ENCODE results near the gene TGFBR3L.

Gene TGFBR3L

DNA sequence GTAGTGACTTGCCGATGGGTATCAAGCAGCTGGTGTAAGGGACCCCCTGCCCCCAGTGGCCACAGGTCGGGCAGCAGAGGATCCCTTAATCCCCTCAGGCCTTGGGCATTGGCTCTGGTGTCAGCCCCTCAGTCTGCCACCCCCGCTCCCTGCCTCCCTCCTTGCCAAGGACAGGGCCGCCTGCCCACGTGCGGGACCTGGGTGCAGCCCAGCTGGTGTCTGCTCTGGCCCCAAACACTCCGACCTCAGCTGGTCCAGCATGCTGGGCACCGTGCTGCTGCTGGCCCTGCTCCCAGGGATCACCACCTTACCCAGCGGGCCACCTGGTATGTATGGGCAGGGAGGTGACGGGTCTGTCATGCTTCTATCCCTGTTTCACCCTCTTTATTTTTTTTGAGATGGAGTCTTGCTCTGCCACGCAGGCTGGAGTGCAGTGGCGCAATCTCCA is at the start of gene TGFBR3L:
Gene TGFBR3L, plus strand, starts transcription at position 233 of the 448 bp plus-strand sequence.
- TF ChIP-seq, protein P1, sequence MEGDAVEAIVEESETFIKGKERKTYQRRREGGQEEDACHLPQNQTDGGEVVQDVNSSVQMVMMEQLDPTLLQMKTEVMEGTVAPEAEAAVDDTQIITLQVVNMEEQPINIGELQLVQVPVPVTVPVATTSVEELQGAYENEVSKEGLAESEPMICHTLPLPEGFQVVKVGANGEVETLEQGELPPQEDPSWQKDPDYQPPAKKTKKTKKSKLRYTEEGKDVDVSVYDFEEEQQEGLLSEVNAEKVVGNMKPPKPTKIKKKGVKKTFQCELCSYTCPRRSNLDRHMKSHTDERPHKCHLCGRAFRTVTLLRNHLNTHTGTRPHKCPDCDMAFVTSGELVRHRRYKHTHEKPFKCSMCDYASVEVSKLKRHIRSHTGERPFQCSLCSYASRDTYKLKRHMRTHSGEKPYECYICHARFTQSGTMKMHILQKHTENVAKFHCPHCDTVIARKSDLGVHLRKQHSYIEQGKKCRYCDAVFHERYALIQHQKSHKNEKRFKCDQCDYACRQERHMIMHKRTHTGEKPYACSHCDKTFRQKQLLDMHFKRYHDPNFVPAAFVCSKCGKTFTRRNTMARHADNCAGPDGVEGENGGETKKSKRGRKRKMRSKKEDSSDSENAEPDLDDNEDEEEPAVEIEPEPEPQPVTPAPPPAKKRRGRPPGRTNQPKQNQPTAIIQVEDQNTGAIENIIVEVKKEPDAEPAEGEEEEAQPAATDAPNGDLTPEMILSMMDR (conservative IDR thresholded peaks at IDR 0.05; ENCODE audit: low read length), result no peak
- peak within 1 kb of the TSS; percentile 54 for H3K4me3 ChIP-seq (ENCODE audit: low read length)
- no peak for DNase-seq (ENCODE audit: low read depth)

DNA sequence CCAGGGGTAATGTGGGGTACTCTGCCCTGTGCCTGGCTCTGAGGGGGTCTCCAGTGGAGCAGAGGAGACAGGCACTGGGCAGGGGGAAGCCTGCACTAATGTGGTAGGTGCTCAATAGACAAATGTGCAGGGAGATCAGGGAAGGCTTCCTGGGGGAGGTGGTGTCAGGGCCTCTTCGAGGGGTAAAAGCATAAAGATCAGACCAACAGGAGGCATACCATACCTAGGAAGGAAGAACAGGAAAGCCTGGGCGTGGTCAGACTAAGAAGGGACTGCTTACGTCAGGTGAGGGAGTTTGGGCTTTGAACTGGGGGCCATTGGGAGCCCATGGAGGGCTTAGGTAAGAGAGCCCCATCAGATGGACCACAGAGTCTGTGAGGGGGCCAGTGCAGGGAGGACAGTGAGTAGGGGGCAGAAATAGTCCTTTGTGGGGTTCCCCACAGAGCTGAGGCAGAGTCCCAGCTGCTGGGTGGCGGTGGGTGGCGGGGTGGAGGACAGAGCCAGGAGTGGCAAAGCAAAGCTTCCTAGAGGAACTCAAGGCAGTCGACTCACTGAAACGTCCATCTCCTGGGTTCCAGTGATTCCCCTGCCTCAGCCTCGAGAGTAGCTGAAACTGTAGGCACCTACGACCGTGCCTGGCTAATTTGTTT is 49.2 kb upstream of the TGFBR3L start:
- DNase-seq (ENCODE audit: low read depth), result no peak
- H3K4me3 ChIP-seq (ENCODE audit: low read length), result no peak overlapping the region
- TF ChIP-seq, protein P1 (conservative IDR thresholded peaks at IDR 0.05; ENCODE audit: low read length), result no peak

DNA sequence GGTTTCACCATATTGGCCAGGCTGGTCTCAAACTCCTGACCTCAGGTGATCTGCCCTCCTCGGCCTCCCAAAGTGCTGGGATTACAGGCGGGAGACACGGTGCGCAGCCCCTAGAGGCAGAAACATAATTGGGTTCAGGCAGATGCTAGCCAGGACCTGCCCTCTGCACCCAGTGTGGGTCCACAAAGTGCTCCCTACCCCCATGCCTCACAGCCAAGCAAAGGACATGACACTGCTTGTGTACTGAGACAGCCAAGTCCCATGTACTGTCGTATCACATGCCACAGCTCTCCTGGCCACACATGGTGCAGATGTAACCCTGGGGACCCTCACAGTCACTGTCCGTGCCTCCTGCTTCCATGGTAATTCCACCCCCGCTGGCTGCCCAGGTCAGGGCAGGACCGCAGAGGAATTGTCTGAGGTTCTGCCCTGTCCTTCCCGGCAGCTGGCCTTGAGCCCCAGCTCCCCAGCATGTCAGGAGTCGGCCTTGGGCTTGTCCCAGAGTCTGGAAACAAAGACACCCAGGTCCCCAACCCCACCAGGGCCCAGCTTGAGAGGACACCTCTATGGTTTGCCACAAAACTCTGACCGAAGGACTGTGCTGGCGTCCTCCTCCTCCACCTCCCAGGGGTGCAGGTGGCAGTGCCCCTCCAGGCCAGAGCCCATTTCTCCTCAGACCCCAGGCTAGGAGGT is 48.1 kb upstream of the TGFBR3L start:
- TF ChIP-seq, protein P1 (conservative IDR thresholded peaks at IDR 0.05; ENCODE audit: low read length), result no peak
- DNase-seq (ENCODE audit: low read depth), result no peak
- H3K4me3 ChIP-seq (ENCODE audit: low read length), result no peak overlapping the region

DNA sequence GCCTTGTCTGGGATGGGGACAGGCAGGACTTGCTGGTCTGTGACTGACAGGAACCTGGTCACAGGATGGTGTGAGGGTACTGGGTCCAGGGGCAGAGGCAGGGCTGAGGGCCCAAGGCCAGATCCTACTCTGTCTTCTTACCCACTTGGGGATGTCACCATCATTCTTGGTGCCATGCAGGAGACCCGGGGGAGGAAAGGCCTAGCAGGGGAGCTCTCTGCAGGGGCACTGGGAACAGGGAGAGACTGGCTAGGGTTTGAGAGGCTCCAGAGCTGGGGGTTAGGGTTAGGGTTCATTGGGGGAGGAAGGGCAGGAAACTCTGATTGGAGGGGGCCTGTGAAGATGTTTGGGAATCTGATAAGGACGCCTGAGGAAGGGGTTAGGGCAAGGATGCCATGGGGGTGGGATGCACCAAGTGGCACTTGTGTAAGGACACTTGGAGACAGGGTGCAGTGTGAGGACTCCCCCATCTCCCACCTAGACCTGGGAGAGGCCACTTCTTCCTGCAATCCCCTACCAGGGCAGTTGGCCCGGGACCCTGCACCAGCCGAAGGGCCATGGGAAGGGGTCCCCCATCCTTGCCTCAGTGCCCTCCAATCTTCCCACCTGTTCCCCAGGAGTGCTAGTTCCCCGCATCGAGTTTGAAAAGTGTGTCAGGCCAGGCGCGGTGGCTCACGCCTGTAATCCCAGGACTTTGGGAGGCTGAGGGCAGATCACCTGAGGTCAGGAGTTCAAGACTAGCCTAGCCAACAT is 47.4 kb upstream of the TGFBR3L start:
- no peak overlapping the region for H3K4me3 ChIP-seq (ENCODE audit: low read length)
- no peak for DNase-seq (ENCODE audit: low read depth)
- TF ChIP-seq, protein P1 (conservative IDR thresholded peaks at IDR 0.05; ENCODE audit: low read length), result no peak

DNA sequence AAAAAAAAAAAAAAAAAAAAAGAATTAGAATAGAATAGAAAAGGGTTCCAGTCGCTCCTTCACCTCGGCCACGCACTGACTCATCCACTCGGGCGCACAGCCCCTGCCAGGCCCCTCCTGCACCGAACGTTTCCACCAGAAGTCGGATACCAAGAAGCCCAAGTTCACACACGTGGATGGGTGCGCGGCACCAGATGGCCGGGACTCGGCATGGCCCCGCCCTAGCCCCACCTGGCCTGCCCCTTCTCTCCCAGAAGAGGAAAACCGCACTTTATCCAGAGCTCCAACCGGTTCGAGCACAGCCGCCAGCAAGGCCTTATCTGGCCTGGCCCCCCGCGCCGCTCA is 46.3 kb upstream of the TGFBR3L start:
- TF ChIP-seq, protein P1 (conservative IDR thresholded peaks at IDR 0.05; ENCODE audit: low read length), result no peak
- DNase-seq (ENCODE audit: low read depth), result no peak
- no peak overlapping the region for H3K4me3 ChIP-seq (ENCODE audit: low read length)

DNA sequence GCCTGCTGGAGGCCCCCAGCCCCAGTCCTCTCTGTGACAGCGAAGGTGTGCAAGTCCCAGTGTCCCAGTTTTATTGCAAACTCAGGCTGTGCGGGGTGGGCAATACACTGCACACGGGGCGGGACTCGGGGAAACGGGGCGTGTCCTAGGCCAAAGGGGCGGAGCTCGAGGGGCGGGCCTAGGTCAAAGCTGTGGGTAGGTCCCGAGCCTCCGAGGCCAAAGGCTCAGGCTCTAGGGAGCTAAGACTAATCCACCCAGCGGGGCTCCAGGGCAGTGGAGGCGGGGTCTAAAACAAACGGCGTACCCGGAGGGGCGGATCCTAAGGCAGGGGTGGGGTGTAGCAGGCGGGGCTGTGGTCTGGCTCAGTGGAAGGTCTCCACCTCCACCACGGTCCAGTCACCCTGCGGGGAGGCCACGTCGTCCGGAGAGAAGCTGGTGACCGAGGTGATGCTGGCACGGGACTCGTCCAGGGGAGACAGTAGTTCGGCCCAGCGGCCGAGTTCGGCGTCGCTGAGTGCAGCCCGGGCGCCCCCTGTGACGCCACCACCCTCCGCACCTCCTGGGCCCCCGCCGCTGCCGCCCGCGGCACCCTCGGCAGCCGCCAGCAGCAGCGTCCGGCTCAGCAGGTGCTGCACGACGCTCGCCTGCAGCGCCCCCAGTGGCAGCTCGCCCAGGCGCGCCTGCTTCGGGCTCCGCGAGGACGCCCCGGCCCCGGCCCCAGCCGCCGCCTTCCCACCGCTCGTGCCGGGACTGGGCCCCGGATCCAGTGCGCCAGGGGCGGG is 45.8 kb upstream of the TGFBR3L start:
- peak; percentile 34 for DNase-seq (ENCODE audit: low read depth)
- TF ChIP-seq, protein P1 (conservative IDR thresholded peaks at IDR 0.05; ENCODE audit: low read length), result peak; percentile 34
- H3K4me3 ChIP-seq (ENCODE audit: low read length), result peak overlapping the region; percentile 50
